HG03439 (cell line): Measurements from ENCODE around the gene SLC6A16.
"Not testable (repeated sequence)": the region's sequence is repeated elsewhere in the genome, so short reads cannot be mapped to it uniquely, and the experiment has no call there.

ENCODE experiments used
- ATAC-seq: cut with Tn5 transposase; IDR thresholded peaks from one replicate; pipeline ENCODE4 v1.9.1; 2021; ENCODE audit warnings: mild to moderate bottlenecking, moderate library complexity; ENCODE audit not compliant: unreplicated experiment

The SLC6A16 gene

GRCh38 chr19:49324801-49325576 lies at the start of gene SLC6A16:
TSS of gene SLC6A16 (minus strand) at chr19:49325191. CDS start at chr19:49311347, 13,844 bp downstream.
- no peak for ATAC-seq

GRCh38 chr19:49373174-49373573 lies 48.2 kb upstream of the SLC6A16 start:
- ATAC-seq = not testable (repeated sequence)

- no peak for ATAC-seq
Measured at GRCh38 chr19:49371184-49371583, 46.2 kb upstream of the SLC6A16 start.

GRCh38 chr19:49368711-49369358 lies 43.8 kb upstream of the SLC6A16 start:
- no peak for ATAC-seq

- no peak for ATAC-seq
Measured at GRCh38 chr19:49366110-49366509, 41.1 kb upstream of the SLC6A16 start.

GRCh38 chr19:49364083-49364737 lies 39.2 kb upstream of the SLC6A16 start:
- no peak for ATAC-seq

- ATAC-seq = peak; percentile 79
Measured at GRCh38 chr19:49363268-49364082, 38.5 kb upstream of the SLC6A16 start, which contains the start of gene DKKL1. TSS of gene DKKL1 (plus strand) at chr19:49363877. CDS start at chr19:49363999, 122 bp downstream.

- ATAC-seq = no peak
Measured at GRCh38 chr19:49362929-49363267, 37.9 kb upstream of the SLC6A16 start.

- no peak for ATAC-seq
Measured at GRCh38 chr19:49362048-49362928, 37.3 kb upstream of the SLC6A16 start, which contains the start of gene TEAD2. TSS of gene TEAD2 (minus strand) at chr19:49362416. CDS start at chr19:49360075, 2,341 bp downstream.

GRCh38 chr19:49361438-49362047 lies 36.6 kb upstream of the SLC6A16 start:
- no peak for ATAC-seq

- ATAC-seq = no peak
Measured at GRCh38 chr19:49359851-49360820, 35.1 kb upstream of the SLC6A16 start.

- ATAC-seq = no peak
Measured at GRCh38 chr19:49357186-49357585, 32.2 kb upstream of the SLC6A16 start.

- ATAC-seq = no peak
Measured at GRCh38 chr19:49356382-49356781, 31.4 kb upstream of the SLC6A16 start.

- ATAC-seq = no peak
Measured at GRCh38 chr19:49355909-49356353, 30.9 kb upstream of the SLC6A16 start.

GRCh38 chr19:49349567-49349966 lies 24.6 kb upstream of the SLC6A16 start:
- ATAC-seq = no peak

- no peak for ATAC-seq
Measured at GRCh38 chr19:49348305-49349189, 23.6 kb upstream of the SLC6A16 start.

- no peak for ATAC-seq
Measured at GRCh38 chr19:49347835-49348234, 22.8 kb upstream of the SLC6A16 start.
